HCT116 (cell line): ENCODE results near the gene SLC25A1.

Experiments
- EGR1 ChIP-seq: IDR thresholded peaks from 2 replicates; pipeline ENCODE4 v1.6.1; 2012; ENCODE audit warnings: low read depth
- EZH2 ChIP-seq: fragments of 200-600 bp; sonication (generic); IDR thresholded peaks from 2 replicates; pipeline ENCODE4 v1.6.1; 2017; ENCODE audit warnings: antibody characterized with exemption, mixed run types
- EZH2phosphoT487 ChIP-seq: fragments of 200-600 bp; IDR thresholded peaks from 2 replicates; pipeline ENCODE4 v1.6.1; 2018; ENCODE audit warnings: antibody characterized with exemption, borderline replicate concordance
- POLR2A ChIP-seq: IDR thresholded peaks from 2 replicates; pipeline ENCODE4 v1.7.0; 2011; ENCODE audit warnings: borderline replicate concordance; ENCODE audit not compliant: insufficient read depth, insufficient read length; ENCODE audit errors: extremely low read depth
- POLR2AphosphoS5 ChIP-seq: IDR thresholded peaks from 2 replicates; pipeline ENCODE4 v1.6.1; 2011; ENCODE audit warnings: mild to moderate bottlenecking, low read depth, low read length, moderate library complexity
- SIN3A ChIP-seq: IDR thresholded peaks from 2 replicates; pipeline ENCODE4 v1.6.1; 2012; ENCODE audit warnings: low read depth
- SP1 ChIP-seq: IDR thresholded peaks from 2 replicates; pipeline ENCODE4 v1.6.1; 2012; ENCODE audit warnings: low read depth
- YY1 ChIP-seq: IDR thresholded peaks from 2 replicates; pipeline ENCODE4 v1.6.1; 2011; ENCODE audit warnings: low read length, low read depth, moderate library complexity, mild to moderate bottlenecking; ENCODE audit not compliant: insufficient replicate concordance; ENCODE audit errors: extremely low read depth
- ZFX ChIP-seq: fragments of 450-650 bp; IDR thresholded peaks from 2 replicates; pipeline ENCODE4 v1.6.1; 2017
- TF ChIP-seq, protein P1 (sequence below), 3 experiments: fragments of 200-600 bp in 1 of 3; sonication (generic) in 1 of 3; IDR thresholded peaks in 2 of 3; conservative IDR thresholded peaks in 1 of 3; 2 replicates each; pipeline ENCODE4 v1.5.1; 2012 to 2017; ENCODE audit warnings: low read depth in 2 of 3, low read length in 2 of 3, antibody characterized with exemption in 1 of 3, borderline replicate concordance in 1 of 3, control low read depth in 1 of 3, mild to moderate bottlenecking in 1 of 3, mixed read lengths in 1 of 3, mixed run types in 1 of 3, moderate library complexity in 1 of 3; ENCODE audit not compliant: insufficient read depth in 1 of 3
- TF ChIP-seq, protein P2 (sequence below): IDR thresholded peaks from 2 replicates; pipeline ENCODE4 v1.6.1; 2012; ENCODE audit warnings: low read depth
- TF ChIP-seq, protein P3 (sequence below): IDR thresholded peaks from 2 replicates; pipeline ENCODE4 v1.6.1; 2012
- TF ChIP-seq, protein P4 (sequence below): IDR thresholded peaks from 2 replicates; pipeline ENCODE4 v1.6.1; 2012

DNA sequence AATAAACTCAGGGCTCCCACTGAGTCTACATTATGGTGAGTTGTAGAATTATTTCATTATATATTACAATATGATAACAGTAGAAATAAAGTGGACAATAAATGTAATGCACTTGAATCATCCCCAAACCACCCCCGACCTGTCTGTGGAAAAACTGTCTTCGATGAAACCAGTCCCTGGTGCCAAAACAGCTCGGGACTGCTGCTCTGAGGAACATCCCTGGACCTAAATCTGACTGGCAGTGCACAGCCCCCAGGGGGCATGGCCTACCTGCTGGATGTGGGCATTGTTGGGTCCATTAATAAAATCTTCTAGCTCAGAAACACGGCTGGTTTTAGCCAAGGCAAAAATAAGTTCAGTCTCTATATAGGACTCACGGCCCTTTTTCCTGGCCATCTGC is 29.3 kb upstream of the SLC25A1 start:
- TF ChIP-seq, protein P1, sequence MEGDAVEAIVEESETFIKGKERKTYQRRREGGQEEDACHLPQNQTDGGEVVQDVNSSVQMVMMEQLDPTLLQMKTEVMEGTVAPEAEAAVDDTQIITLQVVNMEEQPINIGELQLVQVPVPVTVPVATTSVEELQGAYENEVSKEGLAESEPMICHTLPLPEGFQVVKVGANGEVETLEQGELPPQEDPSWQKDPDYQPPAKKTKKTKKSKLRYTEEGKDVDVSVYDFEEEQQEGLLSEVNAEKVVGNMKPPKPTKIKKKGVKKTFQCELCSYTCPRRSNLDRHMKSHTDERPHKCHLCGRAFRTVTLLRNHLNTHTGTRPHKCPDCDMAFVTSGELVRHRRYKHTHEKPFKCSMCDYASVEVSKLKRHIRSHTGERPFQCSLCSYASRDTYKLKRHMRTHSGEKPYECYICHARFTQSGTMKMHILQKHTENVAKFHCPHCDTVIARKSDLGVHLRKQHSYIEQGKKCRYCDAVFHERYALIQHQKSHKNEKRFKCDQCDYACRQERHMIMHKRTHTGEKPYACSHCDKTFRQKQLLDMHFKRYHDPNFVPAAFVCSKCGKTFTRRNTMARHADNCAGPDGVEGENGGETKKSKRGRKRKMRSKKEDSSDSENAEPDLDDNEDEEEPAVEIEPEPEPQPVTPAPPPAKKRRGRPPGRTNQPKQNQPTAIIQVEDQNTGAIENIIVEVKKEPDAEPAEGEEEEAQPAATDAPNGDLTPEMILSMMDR (IDR thresholded peaks at IDR 0.05 in 2 of 3, conservative IDR thresholded peaks at IDR 0.05 in 1 of 3; ENCODE audit: borderline replicate concordance in 1 of 3, insufficient read depth in 1 of 3, low read depth in 2 of 3, low read length in 2 of 3): no peak
- TF ChIP-seq POLR2AphosphoS5 (no peak), EZH2 (no peak), SP1 (no peak), POLR2A (no peak), EGR1 (no peak), SIN3A (no peak), ZFX (no peak), EZH2phosphoT487 (no peak), YY1 (no peak)
- TF ChIP-seq, protein P2, sequence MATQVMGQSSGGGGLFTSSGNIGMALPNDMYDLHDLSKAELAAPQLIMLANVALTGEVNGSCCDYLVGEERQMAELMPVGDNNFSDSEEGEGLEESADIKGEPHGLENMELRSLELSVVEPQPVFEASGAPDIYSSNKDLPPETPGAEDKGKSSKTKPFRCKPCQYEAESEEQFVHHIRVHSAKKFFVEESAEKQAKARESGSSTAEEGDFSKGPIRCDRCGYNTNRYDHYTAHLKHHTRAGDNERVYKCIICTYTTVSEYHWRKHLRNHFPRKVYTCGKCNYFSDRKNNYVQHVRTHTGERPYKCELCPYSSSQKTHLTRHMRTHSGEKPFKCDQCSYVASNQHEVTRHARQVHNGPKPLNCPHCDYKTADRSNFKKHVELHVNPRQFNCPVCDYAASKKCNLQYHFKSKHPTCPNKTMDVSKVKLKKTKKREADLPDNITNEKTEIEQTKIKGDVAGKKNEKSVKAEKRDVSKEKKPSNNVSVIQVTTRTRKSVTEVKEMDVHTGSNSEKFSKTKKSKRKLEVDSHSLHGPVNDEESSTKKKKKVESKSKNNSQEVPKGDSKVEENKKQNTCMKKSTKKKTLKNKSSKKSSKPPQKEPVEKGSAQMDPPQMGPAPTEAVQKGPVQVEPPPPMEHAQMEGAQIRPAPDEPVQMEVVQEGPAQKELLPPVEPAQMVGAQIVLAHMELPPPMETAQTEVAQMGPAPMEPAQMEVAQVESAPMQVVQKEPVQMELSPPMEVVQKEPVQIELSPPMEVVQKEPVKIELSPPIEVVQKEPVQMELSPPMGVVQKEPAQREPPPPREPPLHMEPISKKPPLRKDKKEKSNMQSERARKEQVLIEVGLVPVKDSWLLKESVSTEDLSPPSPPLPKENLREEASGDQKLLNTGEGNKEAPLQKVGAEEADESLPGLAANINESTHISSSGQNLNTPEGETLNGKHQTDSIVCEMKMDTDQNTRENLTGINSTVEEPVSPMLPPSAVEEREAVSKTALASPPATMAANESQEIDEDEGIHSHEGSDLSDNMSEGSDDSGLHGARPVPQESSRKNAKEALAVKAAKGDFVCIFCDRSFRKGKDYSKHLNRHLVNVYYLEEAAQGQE: no peak
- TF ChIP-seq, protein P3, sequence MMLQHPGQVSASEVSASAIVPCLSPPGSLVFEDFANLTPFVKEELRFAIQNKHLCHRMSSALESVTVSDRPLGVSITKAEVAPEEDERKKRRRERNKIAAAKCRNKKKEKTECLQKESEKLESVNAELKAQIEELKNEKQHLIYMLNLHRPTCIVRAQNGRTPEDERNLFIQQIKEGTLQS: no peak
- TF ChIP-seq, protein P4, sequence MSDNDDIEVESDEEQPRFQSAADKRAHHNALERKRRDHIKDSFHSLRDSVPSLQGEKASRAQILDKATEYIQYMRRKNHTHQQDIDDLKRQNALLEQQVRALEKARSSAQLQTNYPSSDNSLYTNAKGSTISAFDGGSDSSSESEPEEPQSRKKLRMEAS: no peak
